H1 (cell line): ENCODE measurements around the gene ACOT7. TPM values are rescaled to one million over a fixed set of nuclear protein-coding genes. Genes with fewer than 3 reads are reported as not detected.

Experiments used
- CTCF ChIA-PET: fragments of 300-600 bp; sonication (Branson Sonifier 250); formaldehyde crosslinking; loops from one replicate; lab custom pipeline; 2021; ENCODE audit not compliant: partially characterized antibody; lab: Charles Lee
- POLR2A ChIA-PET: fragments of 300-600 bp; sonication (Branson Sonifier 250); formaldehyde crosslinking; loops from one replicate; lab custom pipeline; 2021; ENCODE audit warnings: inconsistent platforms; ENCODE audit not compliant: partially characterized antibody; lab: Charles Lee
- DNase-seq, 2 experiments: peaks; one replicate each; pipeline versions ENCODE4 v3.0.0 to v3.0.0-alpha.2; 2010 to 2022; ENCODE audit warnings: low spot score in 2 of 2, low read depth in 1 of 2, mixed read lengths in 1 of 2
- FAIRE-seq: peaks from 2 replicates; lab custom pipeline; 2011; peaks lifted over from hg19 to GRCh38; lab: Jason Lieb, UNC
- H2AFZ ChIP-seq: 2 replicates; pipeline ENCODE4 v1.8.1; 2012; ENCODE audit warnings: low read length, inconsistent platforms
- H2AK5ac ChIP-seq: 2 replicates; pipeline ENCODE4 v1.6.1; 2013; ENCODE audit warnings: low read depth, low read length
- H2BK120ac ChIP-seq: replicated peaks from 2 replicates; pipeline ENCODE3; 2013; ENCODE audit warnings: low read depth, low read length, inconsistent platforms
- H2BK12ac ChIP-seq: 2 replicates; pipeline ENCODE4 v1.6.1; 2013; ENCODE audit warnings: low read depth, low read length
- H2BK15ac ChIP-seq: 2 replicates; pipeline ENCODE4 v1.6.1; 2013; ENCODE audit warnings: low read length
- H2BK20ac ChIP-seq: 2 replicates; pipeline ENCODE4 v1.6.1; 2013; ENCODE audit warnings: low read length
- H2BK5ac ChIP-seq: 2 replicates; pipeline ENCODE4 v1.6.1; 2013; ENCODE audit warnings: low read depth, low read length
- H3K14ac ChIP-seq: 2 replicates; pipeline ENCODE4 v1.6.1; 2013; ENCODE audit warnings: inconsistent platforms; ENCODE audit not compliant: insufficient read length
- H3K18ac ChIP-seq: 2 replicates; pipeline ENCODE4 v1.6.1; 2013; ENCODE audit warnings: low read length; ENCODE audit errors: extremely low read depth
- H3K23ac ChIP-seq: 2 replicates; pipeline ENCODE4 v1.6.1; 2013; ENCODE audit warnings: inconsistent platforms; ENCODE audit not compliant: insufficient read length
- H3K23me2 ChIP-seq: 2 replicates; pipeline ENCODE4 v1.6.1; 2013; ENCODE audit warnings: low read depth, low read length
- H3K27ac ChIP-seq: 2 replicates; pipeline ENCODE4 v1.6.1; 2011; ENCODE audit warnings: low read depth, low read length, inconsistent platforms
- H3K27me3 ChIP-seq, 4 experiments: replicated peaks in 1 of 4; 1 replicate in 1 of 4; 2 replicates in 3 of 4; pipeline versions ENCODE4 v1.6.1 to v1.8.1; 2011 to 2013; ENCODE audit warnings: low read length in 3 of 4, mild to moderate bottlenecking in 3 of 4, inconsistent platforms in 2 of 4, mixed read lengths in 2 of 4, moderate library complexity in 1 of 4; ENCODE audit not compliant: control insufficient read depth in 3 of 4, insufficient read depth in 3 of 4; ENCODE audit errors: extremely low read depth in 1 of 4
- H3K36me3 ChIP-seq, 4 experiments: 2 replicates each; pipeline versions ENCODE4 v1.6.1 to v1.8.1; 2011 to 2013; ENCODE audit warnings: mild to moderate bottlenecking in 4 of 4, low read length in 3 of 4, moderate library complexity in 2 of 4, control low read depth in 1 of 4, inconsistent platforms in 1 of 4; ENCODE audit not compliant: insufficient read depth in 4 of 4, control insufficient read depth in 2 of 4
- H3K4ac ChIP-seq: replicated peaks from 2 replicates; pipeline ENCODE3; 2013; ENCODE audit warnings: low read length, low read depth, mixed read lengths, inconsistent platforms; ENCODE audit not compliant: insufficient read length
- H3K4me1 ChIP-seq, 4 experiments: replicated peaks in 1 of 4; 1 replicate in 1 of 4; 2 replicates in 3 of 4; pipeline versions ENCODE4 v1.6.1 to v1.8.1; 2011 to 2013; ENCODE audit warnings: low read length in 3 of 4, inconsistent platforms in 2 of 4, mixed read lengths in 1 of 4; ENCODE audit not compliant: insufficient read depth in 4 of 4, control insufficient read depth in 3 of 4
- H3K4me2 ChIP-seq, 2 experiments: 2 replicates each; pipeline versions ENCODE4 v1.6.1 to v1.8.1; 2011 to 2013; ENCODE audit warnings: low read depth in 2 of 2, low read length in 2 of 2, control low read depth in 1 of 2, inconsistent platforms in 1 of 2, mild to moderate bottlenecking in 1 of 2; ENCODE audit not compliant: insufficient read depth in 1 of 2
- H3K4me3 ChIP-seq, 4 experiments: fragments of 200-600, 300-600 bp in 1 of 4; sonication (generic), shearing (Covaris generic), sonication (Bioruptor Twin) in 1 of 4; 2 replicates each; pipeline versions ENCODE4 v1.5.1 to v1.8.1; 2011 to 2016; ENCODE audit warnings: low read length in 4 of 4, low read depth in 3 of 4, control low read depth in 2 of 4, inconsistent platforms in 2 of 4, mild to moderate bottlenecking in 2 of 4, mixed read lengths in 1 of 4, moderate library complexity in 1 of 4; ENCODE audit not compliant: insufficient read depth in 2 of 4; ENCODE audit errors: extremely low read depth in 1 of 4
- H3K56ac ChIP-seq: replicated peaks from 2 replicates; pipeline ENCODE3; 2013; ENCODE audit warnings: low read depth, mild to moderate bottlenecking, mixed read lengths, low read length, inconsistent platforms; ENCODE audit not compliant: insufficient read length
- H3K79me1 ChIP-seq: 2 replicates; pipeline ENCODE4 v1.6.1; 2013; ENCODE audit warnings: low read depth, low read length, control low read depth
- H3K79me2 ChIP-seq, 2 experiments: 2 replicates each; pipeline versions ENCODE4 v1.6.1 to v1.8.1; 2012 to 2013; ENCODE audit warnings: low read length in 2 of 2, mild to moderate bottlenecking in 2 of 2, inconsistent platforms in 1 of 2; ENCODE audit not compliant: insufficient read depth in 2 of 2, control insufficient read depth in 1 of 2
- H3K9ac ChIP-seq, 4 experiments: replicated peaks in 1 of 4; 1 replicate in 1 of 4; 2 replicates in 3 of 4; pipeline versions ENCODE4 v1.6.1 to v1.8.1; 2011 to 2013; ENCODE audit warnings: low read depth in 3 of 4, low read length in 3 of 4, control low read depth in 2 of 4, mild to moderate bottlenecking in 2 of 4, moderate library complexity in 2 of 4, inconsistent platforms in 1 of 4; ENCODE audit errors: extremely low read depth in 1 of 4
- H3K9me3 ChIP-seq, 2 experiments: 2 replicates each; pipeline versions ENCODE4 v1.6.1 to v1.8.1; 2012 to 2013; ENCODE audit warnings: mild to moderate bottlenecking in 2 of 2, moderate library complexity in 2 of 2, control low read depth in 1 of 2, inconsistent platforms in 1 of 2, low read depth in 1 of 2, low read length in 1 of 2, mixed read lengths in 1 of 2; ENCODE audit not compliant: insufficient read depth in 2 of 2
- H4K20me1 ChIP-seq, 2 experiments: replicated peaks in 1 of 2; 2 replicates each; pipeline versions ENCODE3 to v1.8.1; 2011 to 2013; ENCODE audit warnings: inconsistent platforms in 2 of 2, low read length in 2 of 2, mild to moderate bottlenecking in 1 of 2; ENCODE audit not compliant: insufficient read depth in 2 of 2, control insufficient read depth in 1 of 2
- H4K5ac ChIP-seq: 2 replicates; pipeline ENCODE4 v1.6.1; 2013; ENCODE audit warnings: low read length, low read depth, mixed read lengths, inconsistent platforms; ENCODE audit not compliant: insufficient read length
- H4K8ac ChIP-seq: 2 replicates; pipeline ENCODE4 v1.8.0; 2013; ENCODE audit warnings: mild to moderate bottlenecking, moderate library complexity, low read length, inconsistent platforms; ENCODE audit not compliant: insufficient read depth; ENCODE audit errors: extremely low read depth
- H4K91ac ChIP-seq: replicated peaks from 2 replicates; pipeline ENCODE3; 2013; ENCODE audit warnings: low read length, mixed read lengths, inconsistent platforms; ENCODE audit not compliant: insufficient read length
- FOSL1 ChIP-seq: IDR thresholded peaks from 2 replicates; pipeline ENCODE4 v1.6.1; 2011; ENCODE audit warnings: mild to moderate bottlenecking, low read depth, low read length, moderate library complexity; ENCODE audit not compliant: insufficient read depth
- MAFK ChIP-seq: IDR thresholded peaks from 2 replicates; pipeline ENCODE4 v1.6.1; 2012; ENCODE audit warnings: low read depth, mild to moderate bottlenecking, improper control_type of control experiment, low read length
- SRF ChIP-seq: IDR thresholded peaks from 2 replicates; pipeline ENCODE4 v1.6.1; 2011; ENCODE audit warnings: mild to moderate bottlenecking, low read depth, low read length, moderate library complexity
- TCF12 ChIP-seq: IDR thresholded peaks from 2 replicates; pipeline ENCODE4 v1.6.1; 2011; ENCODE audit warnings: low read depth, mild to moderate bottlenecking, low read length
- TEAD4 ChIP-seq: IDR thresholded peaks from 2 replicates; pipeline ENCODE4 v1.6.1; 2012; ENCODE audit warnings: low read depth, low read length, inconsistent platforms, mixed read lengths
- WGBS, 2 experiments: shearing (Covaris generic) in 1 of 2; methylation state at CpG; one replicate each; pipeline versions ENCODE4 v1.1.6 to v1.1.7; 2013 to 2015; ENCODE audit warnings: low lambda C conversion rate in 2 of 2, mixed read lengths in 2 of 2, inconsistent platforms in 1 of 2, low coverage in 1 of 2, missing lambda C conversion rate in 1 of 2; ENCODE audit not compliant: insufficient replicate concordance in 2 of 2, insufficient coverage in 1 of 2, insufficient read length in 1 of 2; ENCODE audit errors: extremely low coverage in 1 of 2, missing lambda C conversion rate in 1 of 2; 5-methylcytosine and 5-hydroxymethylcytosine counted together
- polyA plus RNA-seq, 7 experiments: library from polyadenylated mRNA; depleted of rRNA in 3 of 7; stranded (reverse) in 5 of 7; unstranded in 2 of 7; fragments of >200 nt in 5 of 7; fragments of 200-250 nt in 2 of 7; gene quantifications; 1 replicate in 5 of 7; 2 replicates in 1 of 7; 4 replicates in 1 of 7; pipeline versions ENCODE4 v1.2.1 to v1.2.3, GENCODE V29; 2011 to 2013; ENCODE audit warnings: missing spikeins in 2 of 7, mixed read lengths in 2 of 7
- total RNA-seq: library from RNA; stranded (reverse); fragmentation: NEBNext Ultra II Directional; extraction: Animal tissue kit (Norgen Biotek cat#: 25700); gene quantifications from 2 replicates; pipeline ENCODE4 v1.2.1, GENCODE V29; 2021
- TF ChIP-seq, protein P1 (sequence below): IDR thresholded peaks from 2 replicates; pipeline ENCODE4 v1.6.1; 2011; ENCODE audit warnings: low read length, improper control_type of control experiment

ACOT7 gene
- total and polyA plus RNA-seq, 2 of the 8 experiments (the other 6 are each of a cell fraction or from before 2014, with no cell fraction given): 151 to 214 TPM

DNA sequence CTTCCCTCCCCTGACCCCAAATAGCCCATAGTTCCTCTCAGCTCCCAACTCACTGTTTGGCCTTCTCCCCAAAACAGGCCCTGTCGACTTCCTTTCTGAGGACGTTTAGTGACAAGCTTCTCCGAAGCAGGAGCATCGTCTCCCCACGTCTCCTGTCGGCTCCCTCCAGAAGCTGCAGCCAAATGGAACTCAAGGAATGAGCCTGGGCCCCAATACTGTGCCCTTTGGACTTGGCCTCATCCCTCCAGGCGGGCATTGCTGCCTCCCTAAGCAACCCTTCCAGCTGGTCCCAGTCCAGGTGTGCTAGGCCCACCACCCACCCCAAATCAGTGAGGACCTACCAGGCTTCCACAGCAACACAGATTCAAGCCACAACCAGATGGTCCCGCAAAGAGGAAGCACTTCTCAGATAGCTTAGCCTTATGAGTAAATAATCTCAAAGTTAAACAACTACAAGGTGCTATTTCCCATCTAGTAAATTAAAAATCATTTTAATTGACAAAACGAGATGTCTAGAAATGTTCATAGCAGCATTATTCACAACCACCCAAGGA is 33.0 kb downstream of the ACOT7 start:
- no peaks in the 10 kb centered on the region for H3K27me3 ChIP-seq
- CTCF ChIA-PET: interaction anchor here (0.6 to 34.3 kb wide), 12 partner anchors 11 to 1407 kb away, joined by 3 to 1769 read pairs (median 4); partner anchors contain the start of genes ACOT7 and HES2
- H3K79me2 ChIP-seq: peaks cover 0 to 33% of the 10 kb centered on the region in 2 experiments; a peak in 3 of 4 replicates
- 0 out of 2 replicates have a peak overlapping the region, but pooled peaks have one; percentile 82 for H2AK5ac ChIP-seq
- H3K36me3 ChIP-seq: no peaks in the 10 kb centered on the region
- POLR2A ChIA-PET: interaction anchor here (2.1 kb wide), 1 partner anchor 44 kb away, joined by 7 read pairs; no protein-coding TSS in a partner anchor
- H3K14ac ChIP-seq: no peak overlapping the region
- peaks cover 3 to 27% (median 14%) of the 10 kb centered on the region in 4 experiments for H3K4me1 ChIP-seq
- H2AFZ ChIP-seq: no peak overlapping the region
- H2BK5ac ChIP-seq: no peak overlapping the region
- H3K4me2 ChIP-seq: no peak overlapping the region
- no peak overlapping the region for H3K23ac ChIP-seq
- H3K9ac ChIP-seq: no peak overlapping the region
- H3K79me1 ChIP-seq: peaks cover 20% of the 10 kb centered on the region
- peak overlapping the region; percentile 50; the same call in 1 of the 2 replicates for H2BK12ac ChIP-seq
- no peak overlapping the region for H3K4me3 ChIP-seq
- H2BK120ac ChIP-seq: no peak overlapping the region
- no peak overlapping the region for H3K56ac ChIP-seq
- H3K23me2 ChIP-seq: no peaks in the 10 kb centered on the region
- H3K9me3 ChIP-seq: no peaks in the 10 kb centered on the region
- no peak overlapping the region for H3K27ac ChIP-seq
- no peak overlapping the region for H3K18ac ChIP-seq
- H3K4ac ChIP-seq: no peak overlapping the region
- H2BK15ac ChIP-seq: no peak overlapping the region
- H4K91ac ChIP-seq: no peak overlapping the region
- WGBS, 2 experiments: 97% methylated on average over 9 of the region's 9 CpGs; no CpG with 5 or more reads in 1 of the 2 experiments
- H4K8ac ChIP-seq: no peak overlapping the region; the same call in 1 of the 2 replicates
- no peak for FAIRE-seq
- H4K20me1 ChIP-seq: peaks cover 7 to 22% of the 10 kb centered on the region in 2 experiments
- TF ChIP-seq FOSL1: no peak
- no peak for TF ChIP-seq MAFK
- TF ChIP-seq, protein P1, sequence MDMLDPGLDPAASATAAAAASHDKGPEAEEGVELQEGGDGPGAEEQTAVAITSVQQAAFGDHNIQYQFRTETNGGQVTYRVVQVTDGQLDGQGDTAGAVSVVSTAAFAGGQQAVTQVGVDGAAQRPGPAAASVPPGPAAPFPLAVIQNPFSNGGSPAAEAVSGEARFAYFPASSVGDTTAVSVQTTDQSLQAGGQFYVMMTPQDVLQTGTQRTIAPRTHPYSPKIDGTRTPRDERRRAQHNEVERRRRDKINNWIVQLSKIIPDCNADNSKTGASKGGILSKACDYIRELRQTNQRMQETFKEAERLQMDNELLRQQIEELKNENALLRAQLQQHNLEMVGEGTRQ: no peak
- TF ChIP-seq TEAD4: no peak
- TF ChIP-seq TCF12: no peak
- no peak for TF ChIP-seq SRF
- TF ChIP-seq, all 59 proteins: peak for 0
- no peak for DNase-seq
- H2BK20ac ChIP-seq: no peak overlapping the region
- no peak overlapping the region for H4K5ac ChIP-seq
